HG03103 (cell line): Measurements from ENCODE around the gene DNM3.
"Not testable (repeated sequence)": the region's sequence is repeated elsewhere in the genome, so short reads cannot be mapped to it uniquely, and the experiment has no call there.

Source experiments
- ATAC-seq: cut with Tn5 transposase; IDR thresholded peaks from one replicate; pipeline ENCODE4 v1.9.1; 2021; ENCODE audit warnings: low read depth; ENCODE audit not compliant: unreplicated experiment

Gene DNM3

DNA sequence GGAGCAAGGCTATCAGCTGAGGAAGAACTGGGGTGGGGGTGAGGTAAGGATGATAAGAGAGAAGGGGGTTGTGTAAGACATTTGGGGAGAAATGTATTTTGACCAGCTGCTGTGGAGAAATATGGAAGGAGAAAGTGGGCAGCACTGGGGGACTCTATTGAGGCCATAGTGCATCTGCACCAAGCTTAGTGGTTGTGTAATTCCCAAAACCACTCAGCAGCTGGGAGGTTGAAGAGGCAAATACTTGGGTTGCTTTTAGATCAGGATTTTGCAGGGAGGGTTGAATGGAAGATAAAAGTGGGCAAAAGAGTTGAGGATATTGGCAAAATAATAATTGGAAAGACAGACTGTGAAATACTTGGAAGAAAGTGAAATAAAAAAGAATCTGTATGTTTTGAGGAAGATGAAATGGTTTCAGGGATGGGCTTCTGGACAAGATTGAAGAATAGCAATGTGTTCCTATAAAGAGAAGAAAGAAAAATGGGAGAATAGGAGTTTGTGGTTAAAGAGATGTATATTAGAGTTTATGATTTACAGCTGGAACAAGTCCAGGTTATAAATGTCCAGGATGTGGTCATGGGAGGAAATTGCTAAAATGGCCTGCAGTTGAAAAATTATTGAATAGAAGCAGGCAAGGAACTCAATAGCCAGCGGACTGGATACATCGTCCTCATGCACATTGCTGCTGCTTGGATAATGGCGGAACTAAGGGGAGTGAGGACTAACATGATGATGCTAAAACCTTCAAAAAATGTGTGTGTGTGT, 162.7 kb downstream of the DNM3 start:
- no peak for ATAC-seq

DNA sequence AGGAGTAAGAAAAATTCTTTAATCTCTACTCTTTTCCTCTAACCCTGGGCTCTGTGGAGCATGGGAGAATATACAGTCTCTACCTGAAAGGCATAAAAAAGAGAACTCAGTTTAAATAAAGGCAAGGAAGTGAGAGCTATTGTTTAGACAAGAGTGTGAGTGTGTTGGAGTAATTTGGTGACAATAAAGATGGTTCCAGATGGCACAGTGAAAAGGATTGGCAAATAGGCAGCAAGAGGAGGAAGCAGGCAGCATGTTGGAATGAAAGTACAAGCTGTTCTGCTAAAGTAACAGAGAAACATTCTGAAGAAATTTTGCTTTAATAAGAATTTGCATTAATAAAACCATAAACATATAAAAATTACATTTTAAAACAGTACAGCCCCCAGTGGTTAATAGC, 163.4 kb downstream of the DNM3 start:
- ATAC-seq, result no peak

- no peak for ATAC-seq
Observed at GRCh38 chr1:172005856-172006255, 164.6 kb downstream of the DNM3 start.

GRCh38 chr1:172006660-172007059, 165.4 kb downstream of the DNM3 start:
- ATAC-seq, result no peak

DNA sequence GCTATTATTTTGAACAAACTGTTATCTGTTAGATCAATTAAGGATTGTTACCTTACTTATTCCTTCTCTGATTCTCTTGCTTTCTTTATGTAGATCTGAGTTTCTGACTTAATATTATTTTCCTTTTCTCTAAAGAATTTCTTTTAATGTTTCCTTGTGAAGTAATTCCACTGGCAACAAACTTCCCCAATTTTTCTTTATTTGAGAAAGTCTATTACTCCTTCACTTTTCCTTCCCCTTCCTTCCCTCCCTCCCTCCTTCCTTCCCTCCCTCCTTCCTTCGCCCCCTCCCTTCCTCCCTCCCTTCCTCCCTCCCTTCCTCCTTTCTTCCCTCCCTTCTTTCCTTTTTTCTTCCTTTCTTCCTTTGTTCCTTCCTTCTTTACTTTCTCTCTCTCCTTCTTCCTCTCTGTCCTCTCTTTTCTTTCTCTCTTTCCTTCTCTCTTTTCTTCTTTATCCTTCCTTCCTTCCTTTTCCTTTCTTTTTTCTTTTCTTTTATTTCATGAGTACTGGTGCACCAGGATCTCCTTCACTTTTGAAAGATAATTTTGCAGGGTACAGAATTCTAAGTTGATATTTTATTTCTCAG, 177.5 kb downstream of the DNM3 start:
- no peak for ATAC-seq

GRCh38 chr1:172019976-172020375, 178.7 kb downstream of the DNM3 start:
- ATAC-seq, result no peak

GRCh38 chr1:172024516-172024915, 183.2 kb downstream of the DNM3 start:
- ATAC-seq, result no peak

DNA sequence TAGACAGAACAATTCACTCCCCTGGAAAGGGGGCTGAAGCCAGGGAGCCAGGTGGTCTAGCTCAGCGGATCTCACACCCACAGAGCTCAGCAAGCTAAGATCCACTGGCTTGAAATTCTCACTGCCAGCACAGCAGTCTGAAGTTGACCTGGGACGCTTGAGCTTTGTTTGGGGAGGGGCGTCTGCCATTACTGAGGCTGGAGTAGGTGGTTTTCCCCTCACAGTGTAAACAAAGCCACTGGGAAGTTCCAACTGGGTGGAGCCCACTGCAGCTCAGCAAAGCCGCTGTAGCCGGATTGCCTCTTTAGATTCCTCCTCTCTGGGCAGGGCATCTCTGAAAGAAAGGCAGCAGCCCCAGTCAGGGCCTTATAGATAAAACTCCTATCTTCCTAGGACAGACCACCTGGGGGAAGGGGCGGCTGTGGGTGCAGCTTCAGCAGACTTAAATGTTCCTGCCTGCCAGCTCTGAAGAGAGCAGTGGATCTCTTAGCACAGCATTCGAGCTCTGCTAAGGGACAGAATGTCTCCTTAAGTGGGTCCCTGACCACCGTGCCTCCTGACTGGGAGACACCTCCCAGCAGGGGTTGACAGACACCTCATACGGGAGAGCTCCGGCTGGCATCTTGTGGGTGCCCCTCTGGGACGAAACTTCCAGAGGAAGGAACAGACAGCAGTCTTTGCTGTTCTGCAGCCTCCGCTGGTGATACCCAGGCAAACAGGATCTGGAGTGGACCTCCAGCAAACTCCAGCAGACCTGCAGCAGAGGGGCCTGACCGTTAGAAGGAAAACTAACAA, 183.8 kb downstream of the DNM3 start:
- ATAC-seq, result not testable (repeated sequence)

DNA sequence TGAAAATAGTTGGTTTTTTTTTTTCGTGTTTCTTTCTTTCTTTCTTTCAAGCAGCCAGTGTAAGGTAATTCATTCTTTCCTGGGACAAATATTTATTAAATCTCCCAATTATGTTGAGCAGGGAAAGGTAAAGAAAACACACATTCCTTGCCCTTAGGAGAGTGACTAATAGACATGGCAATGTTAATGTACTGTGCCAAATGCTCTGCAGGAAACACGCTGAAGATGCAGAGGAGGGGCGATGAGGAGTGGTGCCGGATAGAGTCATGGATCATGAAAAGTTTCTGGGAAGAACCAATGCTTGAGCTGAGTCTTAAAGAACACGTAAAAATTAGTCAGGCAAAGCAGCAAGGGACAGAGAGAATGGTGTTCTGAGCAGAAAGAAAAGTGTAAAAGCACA, 199.2 kb downstream of the DNM3 start:
- ATAC-seq, result no peak

DNA sequence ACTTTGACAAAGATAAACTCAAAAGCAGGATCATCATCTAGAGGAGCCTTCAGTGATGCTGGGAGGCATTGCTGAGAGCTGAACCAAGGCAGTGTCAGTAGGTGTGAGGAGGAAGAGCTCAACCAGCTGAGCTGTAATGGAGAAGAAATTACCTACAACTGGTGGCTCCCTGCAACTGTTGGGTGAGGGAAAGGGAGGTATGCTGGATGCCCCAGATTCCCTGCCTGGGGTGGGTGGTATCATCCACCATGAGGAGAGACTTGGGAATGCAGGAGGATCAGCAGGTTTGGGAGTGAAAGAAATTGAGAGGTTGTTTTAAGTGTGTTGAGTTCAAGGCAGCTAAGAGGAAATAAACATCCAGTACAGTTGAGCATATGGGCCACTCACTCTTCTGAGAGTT, 199.8 kb downstream of the DNM3 start:
- no peak for ATAC-seq

- no peak for ATAC-seq
Observed at GRCh38 chr1:172041742-172042141, 200.4 kb downstream of the DNM3 start.

DNA sequence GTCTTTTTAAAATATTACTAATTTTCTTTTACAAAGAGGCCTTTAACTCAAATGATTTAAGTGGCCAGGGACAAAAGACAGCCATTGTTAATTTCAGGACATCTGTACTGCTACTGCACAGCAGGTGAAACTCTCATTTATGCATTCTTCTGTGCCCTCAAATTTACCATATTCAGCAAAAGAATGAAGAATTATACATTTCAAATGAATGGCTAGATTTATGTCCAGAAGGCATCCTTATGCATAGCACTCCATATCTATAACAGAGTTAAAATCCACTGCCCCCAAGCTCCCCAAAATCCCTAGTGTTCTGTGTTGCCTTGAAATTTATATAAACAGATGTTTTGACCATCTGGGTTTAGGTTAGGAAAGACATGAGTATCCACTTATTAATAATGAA, 202.6 kb downstream of the DNM3 start:
- ATAC-seq, result no peak

- no peak for ATAC-seq
Observed at GRCh38 chr1:172051898-172052297, 210.6 kb downstream of the DNM3 start.

GRCh38 chr1:172054172-172054571, 212.9 kb downstream of the DNM3 start:
- ATAC-seq, result no peak

DNA sequence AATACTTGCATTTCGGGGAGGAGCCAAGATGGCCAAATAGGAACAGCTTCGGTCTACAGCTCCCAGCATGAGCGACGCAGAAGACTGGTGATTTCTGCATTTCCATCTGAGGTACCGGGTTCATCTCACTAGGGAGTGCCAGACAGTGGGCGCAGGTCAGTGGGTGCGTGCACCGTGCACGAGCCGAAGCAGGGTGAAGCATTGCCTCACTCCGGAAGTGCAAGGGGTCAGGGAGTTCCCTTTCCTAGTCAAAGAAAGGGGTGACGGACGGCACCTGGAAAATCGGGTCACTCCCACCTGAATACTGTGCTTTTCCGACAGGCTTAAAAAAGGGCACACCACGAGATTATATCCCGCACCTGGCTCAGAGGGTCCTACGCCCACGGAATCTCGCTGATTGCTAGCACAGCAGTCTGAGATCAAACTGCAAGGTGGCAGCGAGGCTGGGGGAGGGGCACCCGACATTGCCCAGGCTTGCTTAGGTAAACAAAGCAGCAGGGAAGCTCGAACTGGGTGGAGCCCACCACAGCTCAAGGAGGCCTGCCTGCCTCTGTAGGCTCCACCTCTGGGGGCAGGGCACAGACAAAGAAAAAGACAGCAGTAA, 214.6 kb downstream of the DNM3 start:
- not testable (repeated sequence) for ATAC-seq

GRCh38 chr1:172068334-172068733, 227.0 kb downstream of the DNM3 start:
- ATAC-seq, result no peak

DNA sequence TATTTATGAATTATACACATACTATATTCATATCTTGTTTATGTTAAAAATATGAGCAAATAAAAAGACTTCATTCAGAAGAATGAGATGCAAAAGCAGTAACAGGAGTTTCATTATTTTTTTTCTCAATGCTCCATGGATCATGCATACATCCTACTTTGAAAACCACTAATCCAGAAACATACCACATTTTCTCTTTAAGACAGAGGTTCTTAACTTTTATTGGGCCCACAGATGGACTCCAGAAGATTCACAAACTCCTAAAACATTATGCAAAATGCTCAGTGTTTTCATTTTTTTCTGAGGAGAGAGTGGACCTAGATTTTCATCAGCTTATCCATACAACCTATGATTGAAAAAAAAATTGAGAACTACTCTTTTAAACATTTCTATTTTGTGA, 227.8 kb downstream of the DNM3 start:
- ATAC-seq, result no peak

GRCh38 chr1:172069534-172069933, 228.2 kb downstream of the DNM3 start:
- no peak for ATAC-seq

DNA sequence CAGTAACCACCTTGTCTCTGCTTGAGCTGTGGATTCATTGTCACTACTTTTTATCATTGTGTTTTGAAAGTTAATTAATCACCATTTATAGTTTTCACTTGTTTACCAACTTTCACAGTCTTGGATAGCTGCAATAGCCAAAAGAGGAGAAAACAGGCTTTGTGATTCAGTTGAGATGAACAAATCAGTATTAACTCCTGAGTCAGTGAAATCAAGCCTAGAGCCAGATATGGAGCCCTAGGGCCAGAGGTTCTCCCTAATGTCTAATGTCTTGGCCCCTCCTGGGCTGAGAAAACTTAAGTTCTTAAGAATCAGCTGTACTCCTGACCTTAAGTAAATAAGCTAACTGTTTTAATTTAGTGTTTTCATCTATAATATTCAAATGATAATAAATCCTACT, 228.8 kb downstream of the DNM3 start:
- ATAC-seq, result no peak

DNA sequence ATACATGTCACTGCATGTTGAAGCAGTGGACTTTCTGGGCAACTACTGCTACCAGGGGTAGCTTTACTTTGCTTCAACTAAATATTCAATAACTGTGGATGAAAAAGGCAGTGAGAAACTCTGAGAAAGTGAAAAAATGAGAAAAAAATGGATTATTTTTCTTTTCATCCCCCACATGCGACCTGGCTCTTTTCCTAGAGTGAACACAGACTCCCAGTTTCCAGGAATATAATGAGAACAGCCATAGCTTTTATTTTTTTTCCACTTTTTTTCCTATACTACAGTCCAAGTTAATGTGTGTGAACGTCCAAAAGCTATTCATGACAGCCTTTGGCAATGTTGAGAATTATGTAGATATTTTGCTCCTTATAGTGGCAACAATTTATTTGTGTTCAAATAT, 230.4 kb downstream of the DNM3 start:
- ATAC-seq, result no peak

DNA sequence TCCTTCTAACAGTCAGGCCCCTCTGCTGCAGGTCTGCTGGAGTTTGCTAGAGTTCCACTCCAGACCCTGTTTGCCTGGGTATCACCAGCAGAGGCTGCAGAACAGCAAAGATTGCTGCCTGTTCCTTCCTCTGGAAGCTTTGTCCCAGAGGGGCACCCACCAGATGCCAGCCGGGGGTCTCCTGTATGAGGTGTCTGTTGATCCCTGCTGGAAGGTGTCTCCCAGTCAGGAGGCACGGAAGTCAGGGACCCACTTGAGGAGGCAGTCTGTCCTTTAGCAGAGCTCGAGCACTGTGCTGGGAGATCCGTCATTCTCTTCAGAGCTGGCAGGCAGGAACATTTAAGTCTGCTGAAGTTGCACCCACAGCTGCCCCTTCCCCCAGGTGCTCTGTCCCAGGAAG, 238.6 kb downstream of the DNM3 start:
- not testable (repeated sequence) for ATAC-seq
